Keratinocyte (primary cell): ENCODE data around the gene SLC35A2. TPM values are rescaled to one million over a fixed set of nuclear protein-coding genes. Genes with fewer than 3 reads are reported as not detected.

Source experiments
- DNase-seq: peaks from one replicate; pipeline ENCODE4 v3.0.0-alpha.2; 2011; ENCODE audit warnings: low read depth, missing footprints, low spot score
- FAIRE-seq: peaks from 2 replicates; lab custom pipeline; 2011; peaks lifted over from hg19 to GRCh38; lab: Jason Lieb, UNC
- H2AFZ ChIP-seq: 2 replicates; pipeline ENCODE4 v1.6.0; 2012; ENCODE audit warnings: low read length, control low read depth, inconsistent platforms; ENCODE audit not compliant: control insufficient read depth
- H3K27ac ChIP-seq: 2 replicates; pipeline ENCODE4 v1.5.1; 2011; ENCODE audit warnings: low read length; ENCODE audit not compliant: control insufficient read depth, insufficient read depth
- H3K27me3 ChIP-seq: 3 replicates; pipeline ENCODE4 v1.6.0; 2011; ENCODE audit warnings: low read length; ENCODE audit not compliant: control insufficient read depth, insufficient read depth; ENCODE audit errors: extremely low read depth
- H3K36me3 ChIP-seq, 2 experiments: 2 replicates in 1 of 2; 3 replicates in 1 of 2; pipeline ENCODE4 v1.5.1; 2011; ENCODE audit warnings: low read length in 2 of 2, mild to moderate bottlenecking in 1 of 2; ENCODE audit not compliant: control insufficient read depth in 2 of 2, insufficient read depth in 2 of 2; ENCODE audit errors: extremely low read depth in 1 of 2
- H3K4me1 ChIP-seq: 3 replicates; pipeline ENCODE4 v1.5.1; 2011; ENCODE audit warnings: low read length; ENCODE audit not compliant: control insufficient read depth, insufficient read depth; ENCODE audit errors: extremely low read depth
- H3K4me2 ChIP-seq: 3 replicates; pipeline ENCODE4 v1.6.0; 2011; ENCODE audit warnings: low read depth, low read length; ENCODE audit not compliant: control insufficient read depth, insufficient read depth; ENCODE audit errors: extremely low read depth
- H3K4me3 ChIP-seq, 3 experiments: fragments of 200-600 bp in 1 of 3; sonication (generic) in 1 of 3; 2 replicates in 2 of 3; 3 replicates in 1 of 3; pipeline ENCODE4 v1.5.1; 2011 to 2016; ENCODE audit warnings: low read length in 3 of 3, mild to moderate bottlenecking in 3 of 3, control low read depth in 2 of 3, inconsistent platforms in 1 of 3, low read depth in 1 of 3, mixed read lengths in 1 of 3, mixed run types in 1 of 3, moderate library complexity in 1 of 3; ENCODE audit not compliant: control insufficient read depth in 2 of 3, insufficient read depth in 2 of 3; ENCODE audit errors: extremely low read depth in 1 of 3
- H3K79me2 ChIP-seq: 2 replicates; pipeline ENCODE4 v1.6.0; 2012; ENCODE audit warnings: low read length; ENCODE audit not compliant: control insufficient read depth, insufficient read depth
- H3K9ac ChIP-seq: 3 replicates; pipeline ENCODE4 v1.6.0; 2011; ENCODE audit warnings: low read length; ENCODE audit not compliant: control insufficient read depth, insufficient read depth; ENCODE audit errors: extremely low read depth
- H3K9me1 ChIP-seq: 3 replicates; pipeline ENCODE4 v1.6.0; 2011; ENCODE audit warnings: low read length; ENCODE audit not compliant: control insufficient read depth, insufficient read depth; ENCODE audit errors: extremely low read depth
- H3K9me3 ChIP-seq: 2 replicates; pipeline ENCODE4 v1.5.1; 2012; ENCODE audit warnings: low read depth, low read length; ENCODE audit not compliant: control insufficient read depth
- H4K20me1 ChIP-seq: 3 replicates; pipeline ENCODE4 v1.6.0; 2011; ENCODE audit warnings: low read length; ENCODE audit not compliant: control insufficient read depth, insufficient read depth; ENCODE audit errors: extremely low read depth
- CTCF ChIP-seq, 3 experiments: IDR thresholded peaks in 1 of 3; conservative IDR thresholded peaks in 1 of 3; optimal IDR thresholded peaks in 1 of 3; 2 replicates in 2 of 3; 3 replicates in 1 of 3; pipeline versions ENCODE3 to v1.5.1; 2011; ENCODE audit warnings: low read length in 3 of 3, mild to moderate bottlenecking in 3 of 3, moderate library complexity in 2 of 3, control low read depth in 1 of 3, inconsistent platforms in 1 of 3; ENCODE audit not compliant: insufficient read depth in 2 of 3; ENCODE audit errors: extremely low read depth in 1 of 3
- EZH2 ChIP-seq: IDR thresholded peaks from one replicate; pipeline ENCODE4 v1.6.1; 2012; ENCODE audit warnings: inconsistent platforms, mild to moderate bottlenecking, low read length, moderate library complexity
- dilution Hi-C: fragments of 300-500 bp; cut with MboI; formaldehyde crosslinking; loops from one replicate; pipeline ENCODE4 v1.7.0; 2020; ENCODE audit warnings: low sequenced_read_pairs; ENCODE audit not compliant: extremely low pct_ligation_motif_present
- polyA plus RNA-seq, 5 experiments: library from polyadenylated mRNA; depleted of rRNA in 3 of 5; stranded (reverse) in 3 of 5; stranded (forward) in 1 of 5; unstranded in 1 of 5; fragments of >200 nt; gene quantifications; 1 replicate in 1 of 5; 2 replicates in 3 of 5; 3 replicates in 1 of 5; pipeline versions ENCODE4 v1.2.1 to v1.2.3, GENCODE V29; 2011 to 2012; ENCODE audit warnings: missing spikeins in 2 of 5, low read depth in 1 of 5, low replicate concordance in 1 of 5

Gene SLC35A2
- polyA plus RNA-seq, 1 donor (not counting 4 experiments of a cell fraction or from before 2014, with no cell fraction given) = 39.4 TPM

- no peaks in the 10 kb centered on the region for H3K79me2 ChIP-seq
- no peak overlapping the region for H3K27ac ChIP-seq
- peaks cover 4 to 9% of the 10 kb centered on the region in 2 experiments for H3K36me3 ChIP-seq
- H3K4me2 ChIP-seq = no peak overlapping the region
- H2AFZ ChIP-seq = no peak overlapping the region
- dilution Hi-C loops = no loop called here
- H3K9ac ChIP-seq = no peak overlapping the region
- FAIRE-seq = no peak
- peaks cover 2% of the 10 kb centered on the region for H3K9me3 ChIP-seq
- H3K9me1 ChIP-seq = no peaks in the 10 kb centered on the region
- TF ChIP-seq EZH2 = no peak
- no peak for TF ChIP-seq CTCF (optimal IDR thresholded peaks at IDR 0.05 in 1 of 3, IDR thresholded peaks at IDR 0.05 in 1 of 3, conservative IDR thresholded peaks at IDR 0.05 in 1 of 3; ENCODE audit: extremely low read depth in 1 of 3, insufficient read depth in 2 of 3, low read length in 3 of 3)
- H3K4me1 ChIP-seq = no peaks in the 10 kb centered on the region
- no peak overlapping the region for H3K4me3 ChIP-seq
- no peak for DNase-seq
- H3K27me3 ChIP-seq = no peaks in the 10 kb centered on the region
- no peaks in the 10 kb centered on the region for H4K20me1 ChIP-seq
Observed at GRCh38 chrX:48927123-48927522, 15.7 kb upstream of the SLC35A2 start.

- Histone ChIP-seq H3K79me2 (no peaks in the 10 kb centered on the region), H4K20me1 (no peaks in the 10 kb centered on the region), H3K36me3 (peaks cover 4 to 7% of the 10 kb centered on the region in 2 experiments), H3K9me3 (peaks cover 2% of the 10 kb centered on the region), H3K27ac (no peak overlapping the region), H3K9me1 (no peaks in the 10 kb centered on the region), H3K4me2 (no peak overlapping the region), H2AFZ (no peak overlapping the region), H3K9ac (no peak overlapping the region), H3K27me3 (no peaks in the 10 kb centered on the region), H3K4me3 (no peak overlapping the region), H3K4me1 (peaks cover 8% of the 10 kb centered on the region)
- TF ChIP-seq EZH2 (no peak), CTCF (optimal IDR thresholded peaks at IDR 0.05 in 1 of 3, IDR thresholded peaks at IDR 0.05 in 1 of 3, conservative IDR thresholded peaks at IDR 0.05 in 1 of 3; ENCODE audit: extremely low read depth in 1 of 3, insufficient read depth in 2 of 3, low read length in 3 of 3) (no peak)
- DNase-seq (no peak), FAIRE-seq (no peak)
- dilution Hi-C loops = no loop called here
Observed at GRCh38 chrX:48924270-48924669, 12.8 kb upstream of the SLC35A2 start.
